AG10803 (cell line): ENCODE measurements around the gene APOBEC3G.

Experiments used
- DNase-seq: peaks from one replicate; pipeline ENCODE4 v3.0.0; 2010; ENCODE audit warnings: low read depth
- H3K4me3 ChIP-seq: 2 replicates; pipeline ENCODE4 v1.5.1; 2011; ENCODE audit warnings: mild to moderate bottlenecking, low read length, control low read depth
- TF ChIP-seq, protein P1 (sequence below): conservative IDR thresholded peaks from 2 replicates; pipeline ENCODE4 v1.5.1; 2011; ENCODE audit warnings: mild to moderate bottlenecking, low read length, control low read depth, inconsistent platforms

APOBEC3G gene

DNA sequence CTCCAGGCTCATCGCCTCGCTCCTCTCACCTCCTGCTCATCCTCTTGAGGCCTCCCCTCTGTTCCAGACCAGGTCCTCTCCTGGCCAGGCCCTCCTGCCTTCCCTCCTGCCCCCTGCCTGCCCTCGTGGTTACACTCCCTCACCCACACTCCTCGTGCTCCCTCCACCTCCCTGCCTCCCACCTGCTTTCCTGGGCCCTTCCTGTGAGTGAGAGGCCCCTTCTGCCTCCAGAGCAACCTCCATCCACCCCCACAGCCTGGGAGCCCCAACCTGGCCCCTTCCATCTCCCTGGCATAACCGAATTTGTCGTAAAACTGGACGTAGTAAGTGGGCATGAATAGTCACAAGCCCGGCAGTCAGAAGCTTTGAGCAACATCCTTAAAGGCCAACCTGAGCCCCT is 4.5 kb downstream of the APOBEC3G start:
- no peak for DNase-seq
- TF ChIP-seq, protein P1, sequence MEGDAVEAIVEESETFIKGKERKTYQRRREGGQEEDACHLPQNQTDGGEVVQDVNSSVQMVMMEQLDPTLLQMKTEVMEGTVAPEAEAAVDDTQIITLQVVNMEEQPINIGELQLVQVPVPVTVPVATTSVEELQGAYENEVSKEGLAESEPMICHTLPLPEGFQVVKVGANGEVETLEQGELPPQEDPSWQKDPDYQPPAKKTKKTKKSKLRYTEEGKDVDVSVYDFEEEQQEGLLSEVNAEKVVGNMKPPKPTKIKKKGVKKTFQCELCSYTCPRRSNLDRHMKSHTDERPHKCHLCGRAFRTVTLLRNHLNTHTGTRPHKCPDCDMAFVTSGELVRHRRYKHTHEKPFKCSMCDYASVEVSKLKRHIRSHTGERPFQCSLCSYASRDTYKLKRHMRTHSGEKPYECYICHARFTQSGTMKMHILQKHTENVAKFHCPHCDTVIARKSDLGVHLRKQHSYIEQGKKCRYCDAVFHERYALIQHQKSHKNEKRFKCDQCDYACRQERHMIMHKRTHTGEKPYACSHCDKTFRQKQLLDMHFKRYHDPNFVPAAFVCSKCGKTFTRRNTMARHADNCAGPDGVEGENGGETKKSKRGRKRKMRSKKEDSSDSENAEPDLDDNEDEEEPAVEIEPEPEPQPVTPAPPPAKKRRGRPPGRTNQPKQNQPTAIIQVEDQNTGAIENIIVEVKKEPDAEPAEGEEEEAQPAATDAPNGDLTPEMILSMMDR: no peak
- no peak overlapping the region for H3K4me3 ChIP-seq

DNA sequence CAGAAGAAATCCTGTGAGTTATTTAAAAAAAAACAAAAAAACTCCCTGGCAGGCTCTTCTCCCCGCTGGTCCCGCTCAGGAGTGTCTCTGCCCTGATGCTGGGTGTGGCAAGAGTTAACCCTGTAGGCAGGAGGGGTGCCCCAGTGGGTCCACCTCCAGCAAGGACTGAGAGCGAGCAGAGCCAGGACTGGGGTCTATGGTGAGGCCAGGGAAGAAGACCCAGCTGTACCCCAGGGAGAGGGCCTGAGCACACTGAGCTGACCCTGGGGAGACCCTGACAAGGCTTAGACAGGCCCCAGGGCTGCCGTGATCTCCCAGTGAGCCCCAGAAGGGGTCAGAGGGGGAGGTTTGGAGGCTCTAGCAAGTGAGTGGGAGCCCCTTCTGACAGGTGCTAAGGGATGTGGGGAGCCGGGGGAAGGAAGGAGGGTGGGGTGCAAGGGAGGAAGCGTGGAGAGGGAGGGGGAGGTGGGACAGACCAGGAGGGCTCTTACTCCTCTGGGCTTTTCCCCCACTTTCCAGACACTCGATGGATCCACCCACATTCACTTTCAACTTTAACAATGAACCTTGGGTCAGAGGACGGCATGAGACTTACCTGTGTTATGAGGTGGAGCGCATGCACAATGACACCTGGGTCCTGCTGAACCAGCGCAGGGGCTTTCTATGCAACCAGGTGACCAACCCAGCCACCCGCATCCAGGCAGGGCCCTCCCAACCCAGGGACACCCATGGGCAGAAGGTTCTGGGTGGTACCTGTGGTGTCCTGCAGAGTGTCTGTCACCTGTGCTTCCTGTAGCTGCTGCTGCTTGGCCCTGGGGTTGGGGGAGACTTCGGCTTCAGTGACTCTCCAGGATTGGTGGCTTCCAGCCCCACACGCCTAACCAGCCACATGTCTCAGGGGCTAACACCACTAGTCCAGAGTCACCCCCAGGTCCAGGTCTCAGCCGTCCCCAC is 6.4 kb downstream of the APOBEC3G start:
- no peak overlapping the region for H3K4me3 ChIP-seq
- DNase-seq: no peak
- TF ChIP-seq, protein P1: no peak

- no peak overlapping the region for H3K4me3 ChIP-seq
- DNase-seq: no peak
- TF ChIP-seq, protein P1: no peak
Observed at GRCh38 chr22:39084666-39085065, 7.6 kb downstream of the APOBEC3G start.

- TF ChIP-seq, protein P1: no peak
- no peak overlapping the region for H3K4me3 ChIP-seq
- DNase-seq: no peak
Observed at GRCh38 chr22:39087098-39087497, 10.0 kb downstream of the APOBEC3G start.

GRCh38 chr22:39087881-39088684 is 11.0 kb downstream of the APOBEC3G start:
- no peak for DNase-seq
- TF ChIP-seq, protein P1: no peak
- H3K4me3 ChIP-seq: no peak overlapping the region

GRCh38 chr22:39088685-39089032 is 11.6 kb downstream of the APOBEC3G start:
- no peak for DNase-seq
- TF ChIP-seq, protein P1: no peak

More at GRCh38 chr22:39088685-39089032, 11.6 kb downstream of the APOBEC3G start:
- H3K4me3 ChIP-seq: no peak overlapping the region
